ENCODE measurements around the gene UBR4. TPM values are rescaled to one million over a fixed set of nuclear protein-coding genes. Genes with fewer than 3 reads are reported as not detected.

The UBR4 gene
- total RNA-seq, 1 donor = 149 TPM

GRCh38 chr1:19165501-19165900, 44.6 kb downstream of the UBR4 start:
- Histone ChIP-seq H3K9me3 (ENCODE audit: low read depth, low read length) (no peaks in the 10 kb centered on the region), H3K4me3 (ENCODE audit: insufficient read depth, low read length) (no peak overlapping the region), H3K79me2 (ENCODE audit: insufficient read depth, low read length) (peaks cover 8% of the 10 kb centered on the region), H3K4me2 (ENCODE audit: insufficient read depth, low read length) (no peak overlapping the region), H3K27ac (ENCODE audit: low read depth, low read length) (no peak overlapping the region), H4K20me1 (ENCODE audit: insufficient read depth, low read length) (peaks cover 25% of the 10 kb centered on the region), H3K4me1 (ENCODE audit: insufficient read depth, low read length) (peaks cover 15% of the 10 kb centered on the region), H3K27me3 (ENCODE audit: insufficient read depth, low read length) (no peaks in the 10 kb centered on the region), H2AFZ (ENCODE audit: low read length) (no peak overlapping the region), H3K36me3 (ENCODE audit: insufficient read depth, low read length) (peaks cover 94% of the 10 kb centered on the region)
- no peak for DNase-seq (ENCODE audit: insufficient read length, low spot score, missing footprints)
- TF ChIP-seq CTCF (IDR thresholded peaks at IDR 0.05; ENCODE audit: extremely low read depth, low read depth, low read length) = no peak

GRCh38 chr1:19164274-19165015, 45.6 kb downstream of the UBR4 start:
- Histone ChIP-seq H3K4me1 (ENCODE audit: insufficient read depth, low read length) (peaks cover 15% of the 10 kb centered on the region), H3K4me3 (ENCODE audit: insufficient read depth, low read length) (no peak overlapping the region), H3K27me3 (ENCODE audit: insufficient read depth, low read length) (no peaks in the 10 kb centered on the region), H3K9me3 (ENCODE audit: low read depth, low read length) (no peaks in the 10 kb centered on the region), H4K20me1 (ENCODE audit: insufficient read depth, low read length) (peaks cover 25% of the 10 kb centered on the region), H2AFZ (ENCODE audit: low read length) (no peak overlapping the region), H3K27ac (ENCODE audit: low read depth, low read length) (peak overlapping the region; percentile 1), H3K4me2 (ENCODE audit: insufficient read depth, low read length) (no peak overlapping the region), H3K79me2 (ENCODE audit: insufficient read depth, low read length) (peaks cover 8% of the 10 kb centered on the region), H3K36me3 (ENCODE audit: insufficient read depth, low read length) (peaks cover 94% of the 10 kb centered on the region)
- DNase-seq (ENCODE audit: insufficient read length, low spot score, missing footprints) = no peak
- TF ChIP-seq CTCF (IDR thresholded peaks at IDR 0.05; ENCODE audit: extremely low read depth, low read depth, low read length) = no peak

- Histone ChIP-seq H3K27ac (ENCODE audit: low read depth, low read length) (peak overlapping the region; percentile 1), H3K9me3 (ENCODE audit: low read depth, low read length) (no peaks in the 10 kb centered on the region), H3K79me2 (ENCODE audit: insufficient read depth, low read length) (peaks cover 4% of the 10 kb centered on the region), H3K36me3 (ENCODE audit: insufficient read depth, low read length) (peaks cover 95% of the 10 kb centered on the region), H3K27me3 (ENCODE audit: insufficient read depth, low read length) (no peaks in the 10 kb centered on the region), H2AFZ (ENCODE audit: low read length) (no peak overlapping the region), H3K4me2 (ENCODE audit: insufficient read depth, low read length) (no peak overlapping the region), H4K20me1 (ENCODE audit: insufficient read depth, low read length) (peaks cover 25% of the 10 kb centered on the region), H3K4me1 (ENCODE audit: insufficient read depth, low read length) (peaks cover 15% of the 10 kb centered on the region), H3K4me3 (ENCODE audit: insufficient read depth, low read length) (no peak overlapping the region)
- no peak for TF ChIP-seq CTCF (IDR thresholded peaks at IDR 0.05; ENCODE audit: extremely low read depth, low read depth, low read length)
- peak; percentile 82 for DNase-seq (ENCODE audit: insufficient read length, low spot score, missing footprints)
Measured at GRCh38 chr1:19163261-19163660, 46.8 kb downstream of the UBR4 start.

GRCh38 chr1:19160831-19161230, 49.2 kb downstream of the UBR4 start:
- Histone ChIP-seq H2AFZ (ENCODE audit: low read length) (no peak overlapping the region), H3K4me3 (ENCODE audit: insufficient read depth, low read length) (no peak overlapping the region), H3K27me3 (ENCODE audit: insufficient read depth, low read length) (no peaks in the 10 kb centered on the region), H3K36me3 (ENCODE audit: insufficient read depth, low read length) (peaks cover 95% of the 10 kb centered on the region), H3K9me3 (ENCODE audit: low read depth, low read length) (no peaks in the 10 kb centered on the region), H4K20me1 (ENCODE audit: insufficient read depth, low read length) (peaks cover 21% of the 10 kb centered on the region), H3K4me1 (ENCODE audit: insufficient read depth, low read length) (peaks cover 15% of the 10 kb centered on the region), H3K4me2 (ENCODE audit: insufficient read depth, low read length) (no peak overlapping the region), H3K79me2 (ENCODE audit: insufficient read depth, low read length) (no peaks in the 10 kb centered on the region), H3K27ac (ENCODE audit: low read depth, low read length) (no peak overlapping the region)
- DNase-seq (ENCODE audit: insufficient read length, low spot score, missing footprints) = no peak
- no peak for TF ChIP-seq CTCF (IDR thresholded peaks at IDR 0.05; ENCODE audit: extremely low read depth, low read depth, low read length)

Measured in osteoblast (primary cell).